Sigmoid colon (tissue), 4 donors: ENCODE results near the gene ASPM.

Experiments used
- EP300 ChIP-seq, 4 donors: sonication (generic); formaldehyde crosslinking; IDR thresholded peaks; one replicate each; pipeline ENCODE4 v1.6.1; 2017; ENCODE audit warnings: antibody characterized with exemption in 4 of 4
- POLR2A ChIP-seq, 2 donors: fragments of 450-650 bp; IDR thresholded peaks; one replicate each; pipeline ENCODE4 v1.6.1; 2016; ENCODE audit warnings: antibody characterized with exemption in 2 of 2, mild to moderate bottlenecking in 2 of 2, moderate library complexity in 2 of 2
- TF ChIP-seq, protein P1 (sequence below), 4 experiments: fragments of 450-650 bp in 3 of 4; fragments of 200-600 bp in 1 of 4; IDR thresholded peaks; one replicate each; pipeline ENCODE4 v1.5.1; 2016 to 2019; ENCODE audit warnings: antibody characterized with exemption in 4 of 4, mild to moderate bottlenecking in 3 of 4, moderate library complexity in 2 of 4

GRCh38 chr1:197103300-197103699, 43.2 kb downstream of the ASPM start:
- TF ChIP-seq, protein P1, sequence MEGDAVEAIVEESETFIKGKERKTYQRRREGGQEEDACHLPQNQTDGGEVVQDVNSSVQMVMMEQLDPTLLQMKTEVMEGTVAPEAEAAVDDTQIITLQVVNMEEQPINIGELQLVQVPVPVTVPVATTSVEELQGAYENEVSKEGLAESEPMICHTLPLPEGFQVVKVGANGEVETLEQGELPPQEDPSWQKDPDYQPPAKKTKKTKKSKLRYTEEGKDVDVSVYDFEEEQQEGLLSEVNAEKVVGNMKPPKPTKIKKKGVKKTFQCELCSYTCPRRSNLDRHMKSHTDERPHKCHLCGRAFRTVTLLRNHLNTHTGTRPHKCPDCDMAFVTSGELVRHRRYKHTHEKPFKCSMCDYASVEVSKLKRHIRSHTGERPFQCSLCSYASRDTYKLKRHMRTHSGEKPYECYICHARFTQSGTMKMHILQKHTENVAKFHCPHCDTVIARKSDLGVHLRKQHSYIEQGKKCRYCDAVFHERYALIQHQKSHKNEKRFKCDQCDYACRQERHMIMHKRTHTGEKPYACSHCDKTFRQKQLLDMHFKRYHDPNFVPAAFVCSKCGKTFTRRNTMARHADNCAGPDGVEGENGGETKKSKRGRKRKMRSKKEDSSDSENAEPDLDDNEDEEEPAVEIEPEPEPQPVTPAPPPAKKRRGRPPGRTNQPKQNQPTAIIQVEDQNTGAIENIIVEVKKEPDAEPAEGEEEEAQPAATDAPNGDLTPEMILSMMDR (IDR thresholded peaks at IDR 0.05), result no peak
- TF ChIP-seq EP300 (IDR thresholded peaks at IDR 0.05) (no peak), POLR2A (IDR thresholded peaks at IDR 0.05) (no peak)
